HAP-1 (cell line): ENCODE results near the gene HMGB1.

Experiments used
- DNase-seq, 2 experiments: peaks; one replicate each; pipeline ENCODE4 v3.0.0-alpha.2; 2016 to 2020; ENCODE audit warnings: low spot score in 2 of 2
- H3K27me3 ChIP-seq: fragments of 250-450 bp; sonication (Bioruptor Pico); 2 replicates; pipeline ENCODE4 v1.5.1; 2020; ENCODE audit warnings: low read depth, mild to moderate bottlenecking, moderate library complexity
- H3K36me3 ChIP-seq: fragments of 250-450 bp; sonication (Bioruptor Pico); replicated peaks from 2 replicates; pipeline ENCODE4 v1.5.1; 2020; ENCODE audit warnings: mild to moderate bottlenecking
- H3K4me1 ChIP-seq: fragments of 250-450 bp; sonication (Bioruptor Pico); 2 replicates; pipeline ENCODE4 v1.5.1; 2020; ENCODE audit warnings: mild to moderate bottlenecking
- H3K4me3 ChIP-seq: fragments of 250-450 bp; sonication (Bioruptor Pico); 2 replicates; pipeline ENCODE4 v1.5.1; 2020; ENCODE audit warnings: mild to moderate bottlenecking, moderate library complexity
- H3K9me3 ChIP-seq: fragments of 250-450 bp; sonication (Bioruptor Pico); 2 replicates; pipeline ENCODE4 v1.5.1; 2020; ENCODE audit warnings: mild to moderate bottlenecking, moderate library complexity
- in situ Hi-C: fragments of 300-500 bp; cut with MboI; formaldehyde crosslinking; loops from 3 replicates; pipeline ENCODE4 v1.14.3; 2020; ENCODE audit warnings: low sequenced_read_pairs, inconsistent platforms, mixed read lengths

HMGB1 gene

DNA sequence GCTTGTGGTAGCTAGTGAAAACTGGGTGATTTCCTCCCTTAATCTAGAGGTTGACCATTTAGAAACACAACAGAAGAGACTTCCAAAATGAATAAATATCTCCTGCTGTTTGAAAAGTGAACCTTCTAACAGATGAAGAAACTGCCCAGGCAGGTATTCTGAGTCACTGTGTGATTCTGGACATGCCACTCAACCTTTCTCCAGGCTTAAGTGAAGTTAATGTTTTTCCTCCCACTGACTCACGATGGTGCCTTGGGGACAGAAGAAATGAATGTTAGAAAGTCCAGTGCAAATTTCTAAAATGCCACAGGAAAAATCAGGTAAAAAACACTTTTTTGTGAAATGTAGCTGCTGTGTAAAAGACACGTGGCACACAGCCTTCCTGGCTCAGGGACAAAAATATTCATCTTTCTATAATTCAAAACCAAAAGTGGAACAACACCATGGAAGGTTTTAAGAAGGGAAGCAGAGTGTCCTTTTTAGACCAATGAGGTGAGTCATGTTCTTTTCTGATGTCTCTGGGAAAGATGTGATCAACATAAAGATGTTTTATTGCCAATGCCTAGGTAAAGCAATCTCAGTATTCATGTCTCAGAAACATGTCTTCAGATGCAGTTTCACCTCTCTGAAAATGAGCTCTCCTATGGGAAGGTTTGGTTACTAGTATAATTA lies 34.3 kb downstream of the HMGB1 start:
- H3K9me3 ChIP-seq = no peaks in the 10 kb centered on the region
- no peak for DNase-seq
- in situ Hi-C loops = no loop called here
- no peak overlapping the region for H3K4me3 ChIP-seq
- H3K36me3 ChIP-seq = no peaks in the 10 kb centered on the region
- H3K4me1 ChIP-seq = peaks cover 7% of the 10 kb centered on the region
- 0 out of 2 replicates have a peak, but pooled peaks cover 3% of the 10 kb centered on the region for H3K27me3 ChIP-seq

- in situ Hi-C loops = no loop called here
- peaks cover 7% of the 10 kb centered on the region for H3K4me1 ChIP-seq
- H3K4me3 ChIP-seq = no peak overlapping the region
- no peaks in the 10 kb centered on the region for H3K27me3 ChIP-seq
- no peaks in the 10 kb centered on the region for H3K36me3 ChIP-seq
- H3K9me3 ChIP-seq = no peaks in the 10 kb centered on the region
- DNase-seq = no peak
Observed at GRCh38 chr13:30429721-30430694, 35.7 kb downstream of the HMGB1 start.

DNA sequence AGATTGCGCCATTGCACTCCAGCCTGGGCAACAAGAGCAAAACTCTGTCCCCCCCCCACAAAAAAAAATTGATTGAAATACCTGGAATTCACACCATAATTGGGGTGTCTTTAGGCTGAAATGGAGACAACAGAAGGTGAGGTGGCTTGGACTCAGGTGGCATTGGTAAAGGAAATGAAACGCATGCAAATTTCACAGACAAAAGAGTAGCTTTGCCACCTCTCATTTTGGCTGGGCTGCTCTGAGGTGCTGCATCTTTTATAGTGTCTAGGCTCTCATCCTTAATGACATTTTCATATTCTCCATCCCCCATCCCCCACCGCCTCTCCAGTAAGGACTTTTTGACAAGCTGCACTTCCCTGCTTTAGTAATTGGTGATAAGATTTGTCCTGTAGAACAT lies 36.5 kb downstream of the HMGB1 start:
- in situ Hi-C loops = no loop called here
- no peak overlapping the region for H3K4me3 ChIP-seq
- no peaks in the 10 kb centered on the region for H3K36me3 ChIP-seq
- H3K27me3 ChIP-seq = no peaks in the 10 kb centered on the region
- H3K9me3 ChIP-seq = no peaks in the 10 kb centered on the region
- DNase-seq = no peak
- H3K4me1 ChIP-seq = peaks cover 7% of the 10 kb centered on the region

GRCh38 chr13:30423891-30424290 lies 41.8 kb downstream of the HMGB1 start:
- H3K4me1 ChIP-seq = peaks cover 9% of the 10 kb centered on the region
- H3K36me3 ChIP-seq = no peaks in the 10 kb centered on the region
- no peak overlapping the region for H3K4me3 ChIP-seq
- no peaks in the 10 kb centered on the region for H3K9me3 ChIP-seq
- H3K27me3 ChIP-seq = no peaks in the 10 kb centered on the region
- DNase-seq = no peak
- in situ Hi-C loops = no loop called here

DNA sequence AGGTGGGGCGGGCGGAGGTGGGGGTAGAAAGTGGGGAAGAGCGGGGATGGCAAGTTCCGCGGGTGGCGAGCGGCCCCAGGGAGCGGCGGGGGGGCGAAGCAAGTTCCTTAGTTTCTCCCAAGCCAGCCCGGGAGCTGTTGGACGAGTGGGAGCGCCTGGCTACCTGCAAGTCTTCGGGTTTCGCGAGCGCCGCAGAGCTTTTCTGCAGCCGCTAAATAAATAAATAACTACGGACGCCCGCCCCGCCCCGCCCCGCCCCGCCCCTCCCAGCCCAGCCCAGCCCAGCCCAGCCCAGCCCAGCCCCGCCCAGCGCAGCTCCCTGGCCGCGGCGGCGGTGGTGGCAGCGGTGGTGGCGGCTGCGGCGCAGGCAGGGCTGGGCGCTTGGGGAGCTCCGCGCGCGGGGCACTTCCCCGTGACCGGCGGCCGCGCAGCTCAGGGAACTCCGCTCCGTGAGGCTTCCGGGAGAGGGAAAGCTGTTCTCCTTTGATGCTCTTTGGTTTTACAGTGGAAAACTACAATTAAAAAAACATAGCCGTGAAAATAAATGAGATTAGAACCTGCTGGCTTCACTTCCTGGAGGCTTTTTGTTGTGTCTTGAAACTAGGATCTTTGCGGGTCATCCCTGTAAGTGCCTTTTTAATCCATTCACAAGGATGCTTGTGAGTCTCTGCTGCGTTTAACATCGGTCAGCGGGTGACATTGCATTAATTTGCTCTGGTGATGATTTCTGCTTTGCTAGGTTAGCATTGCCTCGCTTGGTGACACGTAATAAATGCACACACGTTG lies 43.5 kb downstream of the HMGB1 start, which contains the start of gene UBE2L5:
TSS of gene UBE2L5 (plus strand) at position 440 of the 786 bp plus-strand sequence. CDS start 5,498 bp downstream, outside the sequence.
- peaks cover 9% of the 10 kb centered on the region for H3K4me1 ChIP-seq
- DNase-seq = peak; percentile 69 to 86
- in situ Hi-C loops = no loop called here

GRCh38 chr13:30421093-30422053 lies 44.4 kb downstream of the HMGB1 start:
- H3K4me3 ChIP-seq = peak overlapping the region; percentile 43
- in situ Hi-C loops = no loop called here
- H3K9me3 ChIP-seq = no peaks in the 10 kb centered on the region
- H3K36me3 ChIP-seq = no peaks in the 10 kb centered on the region
- H3K27me3 ChIP-seq = no peaks in the 10 kb centered on the region
- DNase-seq = peak; percentile 72 to 82
- H3K4me1 ChIP-seq = peaks cover 9% of the 10 kb centered on the region

More for the DNA sequence above, 43.5 kb downstream of the HMGB1 start, which contains the start of gene UBE2L5:
- Histone ChIP-seq H3K27me3 (no peaks in the 10 kb centered on the region), H3K36me3 (no peaks in the 10 kb centered on the region), H3K4me3 (peak within 1 kb of the TSS; percentile 43), H3K9me3 (no peaks in the 10 kb centered on the region)

- in situ Hi-C loops = loop anchor here (10.0 kb wide), 1 partner anchor 564 kb away; the partner anchor contains the start of gene UBL3
- H3K27me3 ChIP-seq = no peaks in the 10 kb centered on the region
- H3K4me3 ChIP-seq = no peak overlapping the region
- DNase-seq = no peak
- H3K4me1 ChIP-seq = peaks cover 9% of the 10 kb centered on the region
- H3K36me3 ChIP-seq = no peaks in the 10 kb centered on the region
- H3K9me3 ChIP-seq = no peaks in the 10 kb centered on the region
Observed at GRCh38 chr13:30418717-30419459, 46.8 kb downstream of the HMGB1 start.

DNA sequence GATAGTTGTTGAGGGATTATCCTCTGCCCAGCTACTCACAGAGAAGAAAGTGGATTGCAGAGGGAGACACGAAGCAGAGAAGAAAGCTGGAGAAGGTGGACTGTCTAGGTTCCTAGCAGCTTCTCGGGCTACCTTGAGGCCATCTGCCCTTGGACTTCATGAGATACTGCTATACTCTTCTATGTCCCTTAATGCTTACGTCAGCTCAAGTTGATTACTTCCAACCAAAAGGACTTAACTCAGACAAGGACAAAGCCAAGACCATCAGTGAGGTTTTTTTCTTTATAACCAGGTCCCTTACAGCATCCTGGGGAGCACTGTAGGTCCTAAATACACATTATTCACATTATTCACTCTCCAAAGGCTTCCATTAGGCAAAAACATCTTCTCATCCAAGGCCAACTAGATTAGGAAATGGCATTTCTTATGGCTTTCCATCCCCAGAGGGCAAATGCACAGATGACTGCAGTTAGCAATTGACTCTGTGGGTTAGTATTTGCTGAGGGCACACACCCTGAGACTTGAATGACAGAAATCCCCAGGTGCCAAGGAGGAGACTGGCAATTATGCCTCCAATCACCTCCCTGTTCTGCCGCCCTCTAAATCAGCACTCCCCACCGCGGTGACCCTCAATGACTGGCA lies 47.5 kb downstream of the HMGB1 start:
- H3K27me3 ChIP-seq = no peaks in the 10 kb centered on the region
- in situ Hi-C loops = loop anchor here (10.0 kb wide), 1 partner anchor 563 kb away; the partner anchor contains the start of gene UBL3
- no peak for DNase-seq
- no peak overlapping the region for H3K4me3 ChIP-seq
- no peaks in the 10 kb centered on the region for H3K36me3 ChIP-seq
- peaks cover 9% of the 10 kb centered on the region for H3K4me1 ChIP-seq
- no peaks in the 10 kb centered on the region for H3K9me3 ChIP-seq

GRCh38 chr13:30416471-30416870 lies 49.3 kb downstream of the HMGB1 start:
- H3K36me3 ChIP-seq = no peaks in the 10 kb centered on the region
- no peaks in the 10 kb centered on the region for H3K27me3 ChIP-seq
- H3K4me3 ChIP-seq = no peak overlapping the region
- no peak for DNase-seq
- in situ Hi-C loops = loop anchor here (10.0 kb wide), 1 partner anchor 562 kb away; the partner anchor contains the start of gene UBL3
- H3K4me1 ChIP-seq = peaks cover 6% of the 10 kb centered on the region
- no peaks in the 10 kb centered on the region for H3K9me3 ChIP-seq

GRCh38 chr13:30415430-30416030 lies 50.2 kb downstream of the HMGB1 start:
- H3K4me3 ChIP-seq = no peak overlapping the region
- H3K36me3 ChIP-seq = no peaks in the 10 kb centered on the region
- no peaks in the 10 kb centered on the region for H3K27me3 ChIP-seq
- no peak for DNase-seq
- in situ Hi-C loops = loop anchor here (10.0 kb wide), 1 partner anchor 561 kb away; the partner anchor contains the start of gene UBL3
- no peaks in the 10 kb centered on the region for H3K4me1 ChIP-seq
- H3K9me3 ChIP-seq = no peaks in the 10 kb centered on the region

DNA sequence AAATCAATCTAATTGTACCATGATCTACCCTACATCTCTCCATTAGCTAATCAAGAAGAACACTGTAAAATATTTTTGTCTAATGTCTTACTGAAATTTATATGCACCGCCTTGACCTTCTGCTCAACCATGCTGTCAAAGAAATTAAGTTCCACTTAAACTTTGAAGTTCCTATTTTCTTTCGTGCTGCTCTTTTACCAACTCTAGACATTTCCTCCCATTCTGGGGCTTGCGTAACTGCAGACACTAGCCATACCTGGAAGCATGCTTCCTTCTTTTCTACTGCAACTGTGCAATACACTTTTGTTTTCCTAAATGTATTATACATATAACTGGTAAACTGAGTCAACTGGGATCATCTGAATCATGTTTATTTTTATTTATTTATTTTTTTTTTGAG lies 51.9 kb downstream of the HMGB1 start:
- no peaks in the 10 kb centered on the region for H3K36me3 ChIP-seq
- H3K27me3 ChIP-seq = no peaks in the 10 kb centered on the region
- H3K4me1 ChIP-seq = no peaks in the 10 kb centered on the region
- in situ Hi-C loops = loop anchor here (10.0 kb wide), 1 partner anchor 559 kb away; the partner anchor contains the start of gene UBL3
- H3K9me3 ChIP-seq = peaks cover under 1% of the 10 kb centered on the region; the same call in 1 of the 2 replicates
- DNase-seq = no peak
- no peak overlapping the region for H3K4me3 ChIP-seq
